22Rv1 (cell line): ENCODE results near the gene C19orf25.

ENCODE experiments used
- ZFX ChIP-seq: fragments of 450-650 bp; IDR thresholded peaks from 2 replicates; pipeline ENCODE4 v1.6.1; 2017; ENCODE audit warnings: antibody characterized with exemption, borderline replicate concordance
- TF ChIP-seq, protein P1 (sequence below): fragments of 450-650 bp; IDR thresholded peaks from 2 replicates; pipeline ENCODE4 v1.5.1; 2017; ENCODE audit warnings: mild to moderate bottlenecking

DNA sequence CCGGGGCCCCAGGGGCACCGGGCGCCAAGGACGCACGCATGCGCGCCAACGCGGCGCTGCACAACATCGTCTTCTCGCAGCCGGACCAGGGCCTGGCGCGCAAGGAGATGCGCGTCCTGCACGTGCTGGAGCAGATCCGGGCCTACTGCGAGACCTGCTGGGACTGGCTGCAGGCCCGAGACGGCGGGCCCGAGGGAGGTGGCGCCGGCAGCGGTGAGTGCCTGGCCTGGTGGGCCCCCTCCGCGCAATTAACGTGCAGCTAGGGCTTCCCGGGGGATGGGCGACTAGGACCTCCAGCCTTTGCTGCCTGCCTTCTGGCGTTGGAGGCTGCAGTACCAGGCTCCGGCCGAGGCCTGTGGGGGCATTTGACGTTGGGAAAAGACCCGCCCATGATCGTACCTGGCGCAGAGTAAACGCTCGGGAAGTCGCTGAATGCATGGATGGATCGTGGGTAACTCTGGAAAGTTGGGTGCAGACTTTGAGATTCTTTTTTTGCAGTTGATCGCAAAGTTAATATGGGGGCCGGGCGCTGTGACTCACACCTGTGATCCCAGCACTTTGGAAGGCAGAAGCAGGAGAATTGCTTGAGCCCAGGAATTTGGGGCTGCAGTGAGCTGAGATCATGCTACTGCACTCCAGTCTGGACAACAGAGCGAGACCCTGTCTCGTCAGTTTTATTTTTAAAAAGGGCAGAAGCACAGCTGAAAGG is 21.8 kb downstream of the C19orf25 start:
- TF ChIP-seq, protein P1, sequence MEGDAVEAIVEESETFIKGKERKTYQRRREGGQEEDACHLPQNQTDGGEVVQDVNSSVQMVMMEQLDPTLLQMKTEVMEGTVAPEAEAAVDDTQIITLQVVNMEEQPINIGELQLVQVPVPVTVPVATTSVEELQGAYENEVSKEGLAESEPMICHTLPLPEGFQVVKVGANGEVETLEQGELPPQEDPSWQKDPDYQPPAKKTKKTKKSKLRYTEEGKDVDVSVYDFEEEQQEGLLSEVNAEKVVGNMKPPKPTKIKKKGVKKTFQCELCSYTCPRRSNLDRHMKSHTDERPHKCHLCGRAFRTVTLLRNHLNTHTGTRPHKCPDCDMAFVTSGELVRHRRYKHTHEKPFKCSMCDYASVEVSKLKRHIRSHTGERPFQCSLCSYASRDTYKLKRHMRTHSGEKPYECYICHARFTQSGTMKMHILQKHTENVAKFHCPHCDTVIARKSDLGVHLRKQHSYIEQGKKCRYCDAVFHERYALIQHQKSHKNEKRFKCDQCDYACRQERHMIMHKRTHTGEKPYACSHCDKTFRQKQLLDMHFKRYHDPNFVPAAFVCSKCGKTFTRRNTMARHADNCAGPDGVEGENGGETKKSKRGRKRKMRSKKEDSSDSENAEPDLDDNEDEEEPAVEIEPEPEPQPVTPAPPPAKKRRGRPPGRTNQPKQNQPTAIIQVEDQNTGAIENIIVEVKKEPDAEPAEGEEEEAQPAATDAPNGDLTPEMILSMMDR, result no peak
- no peak for TF ChIP-seq ZFX
